T1000 (cell line): Measurements from ENCODE around the gene FAM43B.
A peak's percentile ranks its signal among the peaks of the same experiment; 100 is the strongest.

Experiments used
- DNase-seq: peaks from one replicate; lab custom pipeline; 2025; ENCODE audit warnings: mixed read lengths; lab: John Stamatoyannopoulos, UW

The FAM43B gene

GRCh38 chr1:20590306-20590777, 38.0 kb downstream of the FAM43B start:
- no peak for DNase-seq

- DNase-seq, result no peak
Observed at GRCh38 chr1:20593756-20594155, 41.4 kb downstream of the FAM43B start.

- no peak for DNase-seq
Observed at GRCh38 chr1:20594746-20595145, 42.4 kb downstream of the FAM43B start.

- no peak for DNase-seq
Observed at GRCh38 chr1:20596106-20596505, 43.7 kb downstream of the FAM43B start.

- DNase-seq, result no peak
Observed at GRCh38 chr1:20597650-20598049, 45.3 kb downstream of the FAM43B start.

- DNase-seq, result no peak
Observed at GRCh38 chr1:20600156-20600555, 47.8 kb downstream of the FAM43B start.

- DNase-seq, result no peak
Observed at GRCh38 chr1:20601129-20601825, 48.9 kb downstream of the FAM43B start.

- no peak for DNase-seq
Observed at GRCh38 chr1:20602851-20603450, 50.6 kb downstream of the FAM43B start.

- peak; percentile 74 for DNase-seq
Observed at GRCh38 chr1:20603504-20604464, 51.4 kb downstream of the FAM43B start.
